ENCODE measurements around the gene UCHL3. TPM values are rescaled to one million over a fixed set of nuclear protein-coding genes. Genes with fewer than 3 reads are reported as not detected.

UCHL3 gene
- total RNA-seq, 2 experiments from 2014 or later = 34.7 to 49.5 TPM

DNA sequence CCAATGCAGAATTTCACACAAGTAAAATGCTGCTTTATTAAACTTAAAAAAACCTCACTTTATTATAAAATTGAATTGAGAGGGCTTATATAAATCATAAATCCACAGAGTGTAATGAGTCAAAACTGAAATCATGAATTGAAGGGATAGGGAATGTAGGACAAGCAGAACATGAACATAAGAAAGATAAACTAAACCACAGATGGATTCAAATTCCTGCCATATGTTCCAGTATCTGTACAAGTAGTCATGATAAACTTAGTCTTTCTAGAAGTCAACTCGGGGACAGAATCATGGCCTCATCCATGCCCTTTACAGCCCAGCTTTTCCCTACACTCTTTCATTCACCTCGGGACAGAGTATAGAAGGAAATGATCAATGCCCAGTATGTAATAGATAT, 103.1 kb downstream of the UCHL3 start:
- no peaks in the 10 kb centered on the region for H4K20me1 ChIP-seq (ENCODE audit: insufficient read depth, low read length)
- H3K79me2 ChIP-seq (ENCODE audit: insufficient read depth, low read depth, low read length) = no peaks in the 10 kb centered on the region
- no TSS peak for BruUV-seq (replicated peaks)
- no peak overlapping the region for H3K4me2 ChIP-seq (ENCODE audit: low read length)
- intact Hi-C loops (cut with micrococcal nuclease; ENCODE audit: unreplicated experiment) = no loop called here
- no peak for TF ChIP-seq EZH2phosphoT487 (IDR thresholded peaks at IDR 0.05; ENCODE audit: borderline replicate concordance, low read depth, low read length)
- TF ChIP-seq, protein P1, sequence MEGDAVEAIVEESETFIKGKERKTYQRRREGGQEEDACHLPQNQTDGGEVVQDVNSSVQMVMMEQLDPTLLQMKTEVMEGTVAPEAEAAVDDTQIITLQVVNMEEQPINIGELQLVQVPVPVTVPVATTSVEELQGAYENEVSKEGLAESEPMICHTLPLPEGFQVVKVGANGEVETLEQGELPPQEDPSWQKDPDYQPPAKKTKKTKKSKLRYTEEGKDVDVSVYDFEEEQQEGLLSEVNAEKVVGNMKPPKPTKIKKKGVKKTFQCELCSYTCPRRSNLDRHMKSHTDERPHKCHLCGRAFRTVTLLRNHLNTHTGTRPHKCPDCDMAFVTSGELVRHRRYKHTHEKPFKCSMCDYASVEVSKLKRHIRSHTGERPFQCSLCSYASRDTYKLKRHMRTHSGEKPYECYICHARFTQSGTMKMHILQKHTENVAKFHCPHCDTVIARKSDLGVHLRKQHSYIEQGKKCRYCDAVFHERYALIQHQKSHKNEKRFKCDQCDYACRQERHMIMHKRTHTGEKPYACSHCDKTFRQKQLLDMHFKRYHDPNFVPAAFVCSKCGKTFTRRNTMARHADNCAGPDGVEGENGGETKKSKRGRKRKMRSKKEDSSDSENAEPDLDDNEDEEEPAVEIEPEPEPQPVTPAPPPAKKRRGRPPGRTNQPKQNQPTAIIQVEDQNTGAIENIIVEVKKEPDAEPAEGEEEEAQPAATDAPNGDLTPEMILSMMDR (conservative IDR thresholded peaks at IDR 0.05; ENCODE audit: low read length) = no peak
- no peaks in the 10 kb centered on the region for H3K9me2 ChIP-seq (ENCODE audit: insufficient read depth, low read length)
- H3K27ac ChIP-seq (ENCODE audit: low read depth, low read length, poor library complexity, severe bottlenecking) = no peak overlapping the region
- H3K4me3 ChIP-seq (ENCODE audit: low read depth, low read length, poor library complexity, severe bottlenecking) = no peak overlapping the region
- no peaks in the 10 kb centered on the region for H3K4me1 ChIP-seq (ENCODE audit: insufficient read depth, low read length, poor library complexity, severe bottlenecking)
- ChIA-PET POLR2A (no interaction called here), CTCF (ENCODE audit: unreplicated experiment) (no interaction called here)
- no peaks in the 10 kb centered on the region for H3K36me3 ChIP-seq (ENCODE audit: insufficient read depth, low read length)
- H2AFZ ChIP-seq (ENCODE audit: low read length) = no peak overlapping the region
- no peaks in the 10 kb centered on the region for H3K9me3 ChIP-seq (ENCODE audit: low read length)
- no peak for DNase-seq (ENCODE audit: low spot score)

Other genes starting within 250 kb of the UCHL3 start
- gene TBC1D4, start 67.6 kb upstream of the UCHL3 start, total RNA-seq (2014; rRNA removed; shearing (Covaris generic)) = 24.3 TPM in 2 replicates
- 21.7 and 22.6 TPM in 2 replicates for gene TBC1D4, start 67.6 kb upstream of the UCHL3 start, total RNA-seq (2022)
- gene COMMD6, start 11.9 kb upstream of the UCHL3 start, total RNA-seq (2014; rRNA removed; shearing (Covaris generic)) = 30.6 and 87.6 TPM in 2 replicates
- 69.6 and 81.3 TPM in 2 replicates for gene COMMD6, start 11.9 kb upstream of the UCHL3 start, total RNA-seq (2022)
- 21.4 and 33.6 TPM in 2 replicates for gene LMO7, start 86.5 kb downstream of the UCHL3 start, total RNA-seq (2014; rRNA removed; shearing (Covaris generic))
- gene LMO7, start 86.5 kb downstream of the UCHL3 start, total RNA-seq (2022) = 25.4 and 33.6 TPM in 2 replicates